Effector memory CD4-positive, alpha-beta T cell (primary cell): ENCODE measurements around the gene GRID2.

Experiments
- DNase-seq, 3 donors: peaks; one replicate each; pipeline ENCODE4 v3.0.0-alpha.2; 2020
- H3K27ac ChIP-seq: 2 replicates; pipeline ENCODE4 v1.7.0; 2013; ENCODE audit warnings: mild to moderate bottlenecking, low read length, moderate library complexity; ENCODE audit not compliant: insufficient read depth, poor library complexity, severe bottlenecking
- H3K27me3 ChIP-seq: replicated peaks from 2 replicates; pipeline ENCODE4 v1.7.0; 2013; ENCODE audit warnings: mild to moderate bottlenecking, low read length; ENCODE audit not compliant: insufficient read depth, control insufficient read depth, poor library complexity, severe bottlenecking
- H3K36me3 ChIP-seq: 2 replicates; pipeline ENCODE4 v1.7.0; 2013; ENCODE audit warnings: mild to moderate bottlenecking, low read length, moderate library complexity; ENCODE audit not compliant: control insufficient read depth, insufficient read depth
- H3K4me1 ChIP-seq: 2 replicates; pipeline ENCODE4 v1.7.0; 2013; ENCODE audit warnings: low read length, mild to moderate bottlenecking; ENCODE audit not compliant: control insufficient read depth, insufficient read depth, poor library complexity, severe bottlenecking
- H3K4me3 ChIP-seq: 2 replicates; pipeline ENCODE4 v1.7.0; 2013; ENCODE audit warnings: low read length, low read depth, mild to moderate bottlenecking; ENCODE audit not compliant: insufficient read depth, poor library complexity, severe bottlenecking
- H3K9me3 ChIP-seq: 2 replicates; pipeline ENCODE4 v1.7.0; 2013; ENCODE audit warnings: mild to moderate bottlenecking, low read length, moderate library complexity; ENCODE audit not compliant: control insufficient read depth

Gene GRID2

GRCh38 chr4:93710847-93711430, 1407.2 kb downstream of the GRID2 start:
- H3K27me3 ChIP-seq, result no peaks in the 10 kb centered on the region
- no peak overlapping the region for H3K4me3 ChIP-seq
- H3K27ac ChIP-seq, result no peak overlapping the region
- H3K9me3 ChIP-seq, result no peaks in the 10 kb centered on the region
- no peaks in the 10 kb centered on the region for H3K36me3 ChIP-seq
- no peak for DNase-seq
- H3K4me1 ChIP-seq, result no peaks in the 10 kb centered on the region

GRCh38 chr4:93718233-93718632, 1414.5 kb downstream of the GRID2 start:
- Histone ChIP-seq H3K4me3 (no peak overlapping the region), H3K9me3 (no peaks in the 10 kb centered on the region), H3K27me3 (no peaks in the 10 kb centered on the region), H3K4me1 (no peaks in the 10 kb centered on the region), H3K36me3 (no peaks in the 10 kb centered on the region), H3K27ac (no peak overlapping the region)
- DNase-seq, result no peak

DNA sequence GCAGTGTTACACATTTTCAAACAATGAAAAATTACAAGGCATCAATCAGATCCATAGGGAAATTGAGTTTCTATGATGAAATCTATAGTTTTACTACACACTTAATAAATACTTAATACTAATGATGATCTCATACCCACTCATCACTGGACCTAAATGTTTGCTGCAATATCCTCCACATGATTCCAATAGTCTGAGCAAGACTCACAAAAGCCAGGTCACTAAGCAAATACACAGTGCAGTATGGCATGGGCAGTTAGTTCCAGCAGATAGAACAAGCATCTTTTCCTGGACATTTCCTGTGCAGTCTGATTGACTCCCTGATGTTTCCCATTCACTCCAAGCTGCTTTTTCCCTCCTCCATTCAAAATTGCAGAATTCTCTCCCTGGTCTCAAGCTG, 1415.8 kb downstream of the GRID2 start:
- Histone ChIP-seq H3K4me1 (no peaks in the 10 kb centered on the region), H3K27ac (no peak overlapping the region), H3K4me3 (no peak overlapping the region), H3K27me3 (no peaks in the 10 kb centered on the region), H3K9me3 (no peaks in the 10 kb centered on the region), H3K36me3 (no peaks in the 10 kb centered on the region)
- no peak for DNase-seq

GRCh38 chr4:93722446-93722845, 1418.7 kb downstream of the GRID2 start:
- H3K4me3 ChIP-seq, result no peak overlapping the region
- H3K27ac ChIP-seq, result no peak overlapping the region
- no peak for DNase-seq
- no peaks in the 10 kb centered on the region for H3K36me3 ChIP-seq
- no peaks in the 10 kb centered on the region for H3K27me3 ChIP-seq
- H3K4me1 ChIP-seq, result no peaks in the 10 kb centered on the region
- no peaks in the 10 kb centered on the region for H3K9me3 ChIP-seq

DNA sequence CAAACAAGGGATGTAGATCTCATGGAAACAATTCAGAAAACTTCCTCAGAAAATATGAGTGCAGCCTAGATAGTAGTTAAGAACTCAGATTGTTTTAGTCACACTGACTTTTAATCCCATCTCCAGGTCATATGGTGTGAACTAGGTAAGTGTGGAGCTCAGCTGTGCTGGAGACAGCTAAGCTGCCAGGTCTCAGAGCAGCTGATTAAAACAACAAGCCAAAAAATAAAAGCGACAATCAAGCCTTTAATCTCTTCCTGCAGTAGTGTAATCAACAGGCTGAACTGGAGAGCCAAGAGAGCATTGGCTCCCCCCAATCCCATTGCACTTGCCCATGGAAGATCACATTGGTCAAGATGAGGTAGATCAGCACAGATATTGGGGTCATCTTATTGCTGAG, 1426.5 kb downstream of the GRID2 start:
- no peaks in the 10 kb centered on the region for H3K9me3 ChIP-seq
- H3K36me3 ChIP-seq, result no peaks in the 10 kb centered on the region
- no peak for DNase-seq
- H3K4me3 ChIP-seq, result no peak overlapping the region
- no peaks in the 10 kb centered on the region for H3K27me3 ChIP-seq
- H3K4me1 ChIP-seq, result no peaks in the 10 kb centered on the region
- no peak overlapping the region for H3K27ac ChIP-seq

- Histone ChIP-seq H3K9me3 (no peaks in the 10 kb centered on the region), H3K27ac (no peak overlapping the region), H3K4me3 (no peak overlapping the region), H3K4me1 (no peaks in the 10 kb centered on the region), H3K36me3 (no peaks in the 10 kb centered on the region), H3K27me3 (no peaks in the 10 kb centered on the region)
- no peak for DNase-seq
These were observed 1427.0 kb downstream of the GRID2 start for GRCh38 chr4:93730760-93731159.

GRCh38 chr4:93731456-93731855, 1427.7 kb downstream of the GRID2 start:
- Histone ChIP-seq H3K4me3 (no peak overlapping the region), H3K4me1 (no peaks in the 10 kb centered on the region), H3K36me3 (no peaks in the 10 kb centered on the region), H3K9me3 (no peaks in the 10 kb centered on the region), H3K27ac (no peak overlapping the region), H3K27me3 (no peaks in the 10 kb centered on the region)
- DNase-seq, result no peak

- H3K36me3 ChIP-seq, result no peaks in the 10 kb centered on the region
- no peak overlapping the region for H3K27ac ChIP-seq
- no peaks in the 10 kb centered on the region for H3K27me3 ChIP-seq
- no peaks in the 10 kb centered on the region for H3K9me3 ChIP-seq
- no peak overlapping the region for H3K4me3 ChIP-seq
- DNase-seq, result no peak
- no peaks in the 10 kb centered on the region for H3K4me1 ChIP-seq
These were observed 1428.7 kb downstream of the GRID2 start for GRCh38 chr4:93732509-93732908.

DNA sequence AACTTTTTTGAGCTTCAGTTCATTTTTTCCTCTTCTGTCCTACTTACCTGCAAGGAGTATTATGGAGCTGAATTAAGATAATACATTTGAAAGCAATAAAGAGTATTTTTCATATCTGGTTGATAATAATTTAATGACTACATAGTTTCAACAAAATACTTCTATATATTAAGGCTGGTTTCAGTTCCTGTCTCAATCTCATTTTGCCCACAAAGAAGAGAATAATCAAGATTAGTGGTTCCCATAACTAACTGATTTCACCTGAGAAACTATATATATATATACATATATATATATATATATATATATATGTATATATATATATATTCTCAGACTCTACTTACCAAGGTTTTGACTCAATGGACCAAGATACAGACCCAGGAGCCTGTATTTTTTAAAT, 1437.1 kb downstream of the GRID2 start:
- H3K4me3 ChIP-seq, result no peak overlapping the region

GRCh38 chr4:93743022-93743421, 1439.3 kb downstream of the GRID2 start:
- Histone ChIP-seq H3K9me3 (no peaks in the 10 kb centered on the region), H3K4me3 (no peak overlapping the region), H3K4me1 (no peaks in the 10 kb centered on the region), H3K27me3 (no peaks in the 10 kb centered on the region), H3K27ac (no peak overlapping the region), H3K36me3 (no peaks in the 10 kb centered on the region)
- no peak for DNase-seq

More for the DNA sequence above, 1437.1 kb downstream of the GRID2 start:
- H3K9me3 ChIP-seq, result no peaks in the 10 kb centered on the region
- H3K27ac ChIP-seq, result no peak overlapping the region
- DNase-seq, result no peak
- no peaks in the 10 kb centered on the region for H3K36me3 ChIP-seq
- no peaks in the 10 kb centered on the region for H3K27me3 ChIP-seq
- no peaks in the 10 kb centered on the region for H3K4me1 ChIP-seq
